DOHH2 (cell line): Measurements from ENCODE around the gene SUPT4H1.

Experiments
- CTCF ChIP-seq: fragments of 200-600 bp; sonication (generic); IDR thresholded peaks from one replicate; pipeline ENCODE4 v1.5.1; 2014; ENCODE audit warnings: antibody characterized with exemption, mild to moderate bottlenecking, low read depth, low read length; ENCODE audit not compliant: poor library complexity, severe bottlenecking
- EZH2phosphoT487 ChIP-seq: fragments of 200-600 bp; sonication (generic); IDR thresholded peaks from 2 replicates; pipeline ENCODE4 v1.6.1; 2017; ENCODE audit warnings: borderline replicate concordance, mild to moderate bottlenecking, antibody characterized with exemption, low read length, moderate library complexity, mixed read lengths

- no peak for TF ChIP-seq CTCF
- no peak for TF ChIP-seq EZH2phosphoT487
Observed at GRCh38 chr17:58351831-58352595, at the start of gene SUPT4H1.
